OCI-LY7 (cell line): ENCODE data around the gene ZNF764.

ENCODE experiments used
- CTCF ChIP-seq: fragments of 200-600 bp; sonication (generic); conservative IDR thresholded peaks from 2 replicates; pipeline ENCODE4 v1.5.1; 2014; ENCODE audit warnings: mild to moderate bottlenecking, antibody characterized with exemption, low read length, moderate library complexity, mixed read lengths
- EZH2phosphoT487 ChIP-seq: fragments of 200-600 bp; sonication (generic); IDR thresholded peaks from 2 replicates; pipeline ENCODE4 v1.6.1; 2018; ENCODE audit warnings: low read depth, borderline replicate concordance, mild to moderate bottlenecking, mixed run types, antibody characterized with exemption, low read length, moderate library complexity, mixed read lengths

- TF ChIP-seq CTCF (no peak), EZH2phosphoT487 (no peak)
Observed at GRCh38 chr16:30592871-30593270, 34.7 kb upstream of the ZNF764 start.
